SK-N-SH (cell line): ENCODE measurements around the gene BGN.

Experiments used
- CHD2 ChIP-seq: fragments of 150-350 bp; IDR thresholded peaks from 2 replicates; pipeline ENCODE4 v1.6.1; 2018; ENCODE audit warnings: low read length; ENCODE audit not compliant: partially characterized antibody
- ELF1 ChIP-seq: IDR thresholded peaks from 2 replicates; pipeline ENCODE4 v1.4.0; 2012
- EP300 ChIP-seq, 2 experiments: IDR thresholded peaks; 2 replicates each; pipeline versions ENCODE4 v1.4.0 to v1.6.1; 2012; ENCODE audit warnings: borderline replicate concordance in 1 of 2, low read depth in 1 of 2, low read length in 1 of 2
- EZH2phosphoT487 ChIP-seq: fragments of 200-600 bp; sonication (generic); IDR thresholded peaks from 2 replicates; pipeline ENCODE4 v1.6.1; 2017; ENCODE audit warnings: low read depth, mixed run types, mild to moderate bottlenecking, antibody characterized with exemption, moderate library complexity, borderline replicate concordance
- MXI1 ChIP-seq: IDR thresholded peaks from 2 replicates; pipeline ENCODE4 v1.6.1; 2012; ENCODE audit warnings: mild to moderate bottlenecking, low read depth, low read length, improper control_type of control experiment
- RAD21 ChIP-seq: IDR thresholded peaks from 2 replicates; pipeline ENCODE4 v1.6.1; 2012; ENCODE audit warnings: mild to moderate bottlenecking, low read length
- TF ChIP-seq, protein P1 (sequence below): fragments of 200-600 bp; sonication (generic); IDR thresholded peaks from 2 replicates; pipeline ENCODE4 v1.6.1; 2017; ENCODE audit warnings: antibody characterized with exemption, mild to moderate bottlenecking, moderate library complexity
- TF ChIP-seq, protein P2 (sequence below): IDR thresholded peaks from 2 replicates; pipeline ENCODE4 v1.4.0; 2012; ENCODE audit warnings: low read depth, borderline replicate concordance
- TF ChIP-seq, protein P3 (sequence below): fragments of 150-350 bp; IDR thresholded peaks from 2 replicates; pipeline ENCODE4 v1.6.1; 2016; ENCODE audit warnings: mild to moderate bottlenecking, low read depth, low read length
- TF ChIP-seq, protein P4 (sequence below): IDR thresholded peaks from 2 replicates; pipeline ENCODE4 v1.4.0; 2012; ENCODE audit warnings: low read depth

DNA sequence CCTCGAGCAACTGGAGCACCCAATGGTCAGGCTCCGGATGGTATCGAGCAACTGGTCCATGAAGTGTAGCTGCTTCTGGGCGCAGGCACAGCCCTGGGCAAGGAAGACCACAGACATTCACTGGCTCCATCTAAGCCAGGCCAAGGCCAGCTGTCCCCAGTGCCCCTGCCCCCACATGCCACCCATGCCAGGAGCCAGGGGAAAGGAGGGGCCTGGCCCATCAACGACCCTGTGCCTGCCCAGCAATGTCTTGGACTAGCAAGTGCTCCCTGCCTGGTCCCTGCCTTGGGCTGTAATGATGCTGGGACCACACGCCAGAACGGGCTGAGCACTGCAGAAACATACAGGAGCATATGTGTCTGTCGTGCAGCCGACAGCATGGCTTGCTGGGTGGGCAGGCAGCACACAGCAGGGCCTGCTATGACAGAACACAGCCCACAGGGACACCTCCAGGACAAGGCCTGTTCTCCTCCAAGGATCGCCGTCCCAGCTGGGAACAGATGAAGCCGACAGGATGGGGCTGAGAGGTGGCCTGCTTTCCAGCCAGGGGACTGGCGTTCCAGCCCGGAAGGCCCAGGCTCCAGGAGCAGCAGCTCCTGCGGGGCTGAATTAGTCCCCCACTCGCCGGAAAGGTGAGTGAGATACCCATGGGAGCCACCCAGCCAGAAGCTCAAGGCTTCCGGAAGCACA is 37.5 kb upstream of the BGN start:
- TF ChIP-seq, protein P1, sequence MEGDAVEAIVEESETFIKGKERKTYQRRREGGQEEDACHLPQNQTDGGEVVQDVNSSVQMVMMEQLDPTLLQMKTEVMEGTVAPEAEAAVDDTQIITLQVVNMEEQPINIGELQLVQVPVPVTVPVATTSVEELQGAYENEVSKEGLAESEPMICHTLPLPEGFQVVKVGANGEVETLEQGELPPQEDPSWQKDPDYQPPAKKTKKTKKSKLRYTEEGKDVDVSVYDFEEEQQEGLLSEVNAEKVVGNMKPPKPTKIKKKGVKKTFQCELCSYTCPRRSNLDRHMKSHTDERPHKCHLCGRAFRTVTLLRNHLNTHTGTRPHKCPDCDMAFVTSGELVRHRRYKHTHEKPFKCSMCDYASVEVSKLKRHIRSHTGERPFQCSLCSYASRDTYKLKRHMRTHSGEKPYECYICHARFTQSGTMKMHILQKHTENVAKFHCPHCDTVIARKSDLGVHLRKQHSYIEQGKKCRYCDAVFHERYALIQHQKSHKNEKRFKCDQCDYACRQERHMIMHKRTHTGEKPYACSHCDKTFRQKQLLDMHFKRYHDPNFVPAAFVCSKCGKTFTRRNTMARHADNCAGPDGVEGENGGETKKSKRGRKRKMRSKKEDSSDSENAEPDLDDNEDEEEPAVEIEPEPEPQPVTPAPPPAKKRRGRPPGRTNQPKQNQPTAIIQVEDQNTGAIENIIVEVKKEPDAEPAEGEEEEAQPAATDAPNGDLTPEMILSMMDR: no peak
- TF ChIP-seq EP300 (IDR thresholded peaks at IDR 0.05; ENCODE audit: borderline replicate concordance in 1 of 2, low read depth in 1 of 2, low read length in 1 of 2) (no peak), MXI1 (no peak), ELF1 (no peak), RAD21 (no peak), EZH2phosphoT487 (no peak), CHD2 (no peak)
- TF ChIP-seq, protein P2, sequence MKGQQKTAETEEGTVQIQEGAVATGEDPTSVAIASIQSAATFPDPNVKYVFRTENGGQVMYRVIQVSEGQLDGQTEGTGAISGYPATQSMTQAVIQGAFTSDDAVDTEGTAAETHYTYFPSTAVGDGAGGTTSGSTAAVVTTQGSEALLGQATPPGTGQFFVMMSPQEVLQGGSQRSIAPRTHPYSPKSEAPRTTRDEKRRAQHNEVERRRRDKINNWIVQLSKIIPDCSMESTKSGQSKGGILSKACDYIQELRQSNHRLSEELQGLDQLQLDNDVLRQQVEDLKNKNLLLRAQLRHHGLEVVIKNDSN: no peak
- TF ChIP-seq, protein P3, sequence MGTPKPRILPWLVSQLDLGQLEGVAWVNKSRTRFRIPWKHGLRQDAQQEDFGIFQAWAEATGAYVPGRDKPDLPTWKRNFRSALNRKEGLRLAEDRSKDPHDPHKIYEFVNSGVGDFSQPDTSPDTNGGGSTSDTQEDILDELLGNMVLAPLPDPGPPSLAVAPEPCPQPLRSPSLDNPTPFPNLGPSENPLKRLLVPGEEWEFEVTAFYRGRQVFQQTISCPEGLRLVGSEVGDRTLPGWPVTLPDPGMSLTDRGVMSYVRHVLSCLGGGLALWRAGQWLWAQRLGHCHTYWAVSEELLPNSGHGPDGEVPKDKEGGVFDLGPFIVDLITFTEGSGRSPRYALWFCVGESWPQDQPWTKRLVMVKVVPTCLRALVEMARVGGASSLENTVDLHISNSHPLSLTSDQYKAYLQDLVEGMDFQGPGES: no peak
- TF ChIP-seq, protein P4, sequence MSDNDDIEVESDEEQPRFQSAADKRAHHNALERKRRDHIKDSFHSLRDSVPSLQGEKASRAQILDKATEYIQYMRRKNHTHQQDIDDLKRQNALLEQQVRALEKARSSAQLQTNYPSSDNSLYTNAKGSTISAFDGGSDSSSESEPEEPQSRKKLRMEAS: no peak
